LNCAP (cell line): ENCODE data around the gene EPB41L4A.

Experiments used
- CTCF ChIP-seq: fragments of 450-650 bp; IDR thresholded peaks from 2 replicates; pipeline ENCODE4 v1.5.1; 2017; ENCODE audit warnings: mild to moderate bottlenecking

EPB41L4A gene

GRCh38 chr5:112257976-112258375 lies 161.1 kb downstream of the EPB41L4A start:
- TF ChIP-seq CTCF: no peak

- TF ChIP-seq CTCF: no peak
These were observed 162.1 kb downstream of the EPB41L4A start for GRCh38 chr5:112257005-112257404.

GRCh38 chr5:112254303-112254702 lies 164.8 kb downstream of the EPB41L4A start:
- no peak for TF ChIP-seq CTCF

- no peak for TF ChIP-seq CTCF
These were observed 165.4 kb downstream of the EPB41L4A start for GRCh38 chr5:112253478-112254250.

GRCh38 chr5:112250551-112250950 lies 168.5 kb downstream of the EPB41L4A start:
- TF ChIP-seq CTCF: no peak

GRCh38 chr5:112248623-112249022 lies 170.5 kb downstream of the EPB41L4A start:
- TF ChIP-seq CTCF: no peak

- no peak for TF ChIP-seq CTCF
These were observed 171.1 kb downstream of the EPB41L4A start for GRCh38 chr5:112247960-112248359.

- no peak for TF ChIP-seq CTCF
These were observed 173.4 kb downstream of the EPB41L4A start for GRCh38 chr5:112245656-112246055.
